ENCODE data around the gene ETFDH. TPM values are rescaled to one million over a fixed set of nuclear protein-coding genes. Genes with fewer than 3 reads are reported as not detected.

Gene ETFDH
- polyA plus RNA-seq, 1 donor from 2014 or later, result 45.1 TPM

- H3K27ac ChIP-seq (ENCODE audit: low read length), result no peak overlapping the region
Measured at GRCh38 chr4:158738866-158739265, 66.8 kb downstream of the ETFDH start.

DNA sequence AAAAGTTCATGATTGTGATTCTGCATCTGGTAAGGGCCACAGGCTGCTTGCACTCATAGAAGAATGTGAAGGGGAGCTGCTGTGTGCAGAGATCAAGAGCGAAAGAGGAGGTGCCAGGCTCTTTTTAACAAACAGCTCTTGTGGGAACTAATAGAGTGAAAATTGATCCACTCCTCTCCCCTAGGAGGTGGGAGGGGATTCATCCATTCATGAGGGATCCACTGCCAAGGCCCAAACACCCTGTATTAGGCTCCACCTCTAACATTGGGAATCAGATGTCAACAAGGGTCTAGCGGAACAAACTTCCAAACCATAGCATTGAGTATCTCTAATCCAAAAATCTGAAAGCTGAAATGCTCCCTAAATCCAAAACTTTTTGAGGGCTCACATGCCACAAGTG, 67.5 kb downstream of the ETFDH start:
- H3F3A ChIP-seq (ENCODE audit: insufficient read depth, low read length, poor library complexity, severe bottlenecking), result no peaks in the 10 kb centered on the region
- H3K27ac ChIP-seq (ENCODE audit: low read length), result no peak overlapping the region
- no peak overlapping the region for H3K9ac ChIP-seq (ENCODE audit: low read length)
- H4K20me1 ChIP-seq (ENCODE audit: insufficient read depth), result no peaks in the 10 kb centered on the region
- TF ChIP-seq RAD21 (conservative IDR thresholded peaks at IDR 0.05) (no peak), MXI1 (conservative IDR thresholded peaks at IDR 0.05; ENCODE audit: poor library complexity, severe bottlenecking) (no peak), TAF1 (IDR thresholded peaks at IDR 0.05; ENCODE audit: low read depth) (no peak), EZH2 (IDR thresholded peaks at IDR 0.05; ENCODE audit: borderline replicate concordance, insufficient read depth, low read length, poor library complexity, severe bottlenecking) (no peak), POLR2AphosphoS5 (IDR thresholded peaks at IDR 0.05) (no peak), SMC3 (conservative IDR thresholded peaks at IDR 0.05; ENCODE audit: poor library complexity) (no peak), EP300 (conservative IDR thresholded peaks at IDR 0.05; ENCODE audit: poor library complexity, severe bottlenecking) (no peak)
- TF ChIP-seq, protein P1, sequence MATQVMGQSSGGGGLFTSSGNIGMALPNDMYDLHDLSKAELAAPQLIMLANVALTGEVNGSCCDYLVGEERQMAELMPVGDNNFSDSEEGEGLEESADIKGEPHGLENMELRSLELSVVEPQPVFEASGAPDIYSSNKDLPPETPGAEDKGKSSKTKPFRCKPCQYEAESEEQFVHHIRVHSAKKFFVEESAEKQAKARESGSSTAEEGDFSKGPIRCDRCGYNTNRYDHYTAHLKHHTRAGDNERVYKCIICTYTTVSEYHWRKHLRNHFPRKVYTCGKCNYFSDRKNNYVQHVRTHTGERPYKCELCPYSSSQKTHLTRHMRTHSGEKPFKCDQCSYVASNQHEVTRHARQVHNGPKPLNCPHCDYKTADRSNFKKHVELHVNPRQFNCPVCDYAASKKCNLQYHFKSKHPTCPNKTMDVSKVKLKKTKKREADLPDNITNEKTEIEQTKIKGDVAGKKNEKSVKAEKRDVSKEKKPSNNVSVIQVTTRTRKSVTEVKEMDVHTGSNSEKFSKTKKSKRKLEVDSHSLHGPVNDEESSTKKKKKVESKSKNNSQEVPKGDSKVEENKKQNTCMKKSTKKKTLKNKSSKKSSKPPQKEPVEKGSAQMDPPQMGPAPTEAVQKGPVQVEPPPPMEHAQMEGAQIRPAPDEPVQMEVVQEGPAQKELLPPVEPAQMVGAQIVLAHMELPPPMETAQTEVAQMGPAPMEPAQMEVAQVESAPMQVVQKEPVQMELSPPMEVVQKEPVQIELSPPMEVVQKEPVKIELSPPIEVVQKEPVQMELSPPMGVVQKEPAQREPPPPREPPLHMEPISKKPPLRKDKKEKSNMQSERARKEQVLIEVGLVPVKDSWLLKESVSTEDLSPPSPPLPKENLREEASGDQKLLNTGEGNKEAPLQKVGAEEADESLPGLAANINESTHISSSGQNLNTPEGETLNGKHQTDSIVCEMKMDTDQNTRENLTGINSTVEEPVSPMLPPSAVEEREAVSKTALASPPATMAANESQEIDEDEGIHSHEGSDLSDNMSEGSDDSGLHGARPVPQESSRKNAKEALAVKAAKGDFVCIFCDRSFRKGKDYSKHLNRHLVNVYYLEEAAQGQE (IDR thresholded peaks at IDR 0.05; ENCODE audit: borderline replicate concordance), result no peak
- TF ChIP-seq, protein P2, sequence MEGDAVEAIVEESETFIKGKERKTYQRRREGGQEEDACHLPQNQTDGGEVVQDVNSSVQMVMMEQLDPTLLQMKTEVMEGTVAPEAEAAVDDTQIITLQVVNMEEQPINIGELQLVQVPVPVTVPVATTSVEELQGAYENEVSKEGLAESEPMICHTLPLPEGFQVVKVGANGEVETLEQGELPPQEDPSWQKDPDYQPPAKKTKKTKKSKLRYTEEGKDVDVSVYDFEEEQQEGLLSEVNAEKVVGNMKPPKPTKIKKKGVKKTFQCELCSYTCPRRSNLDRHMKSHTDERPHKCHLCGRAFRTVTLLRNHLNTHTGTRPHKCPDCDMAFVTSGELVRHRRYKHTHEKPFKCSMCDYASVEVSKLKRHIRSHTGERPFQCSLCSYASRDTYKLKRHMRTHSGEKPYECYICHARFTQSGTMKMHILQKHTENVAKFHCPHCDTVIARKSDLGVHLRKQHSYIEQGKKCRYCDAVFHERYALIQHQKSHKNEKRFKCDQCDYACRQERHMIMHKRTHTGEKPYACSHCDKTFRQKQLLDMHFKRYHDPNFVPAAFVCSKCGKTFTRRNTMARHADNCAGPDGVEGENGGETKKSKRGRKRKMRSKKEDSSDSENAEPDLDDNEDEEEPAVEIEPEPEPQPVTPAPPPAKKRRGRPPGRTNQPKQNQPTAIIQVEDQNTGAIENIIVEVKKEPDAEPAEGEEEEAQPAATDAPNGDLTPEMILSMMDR (IDR thresholded peaks at IDR 0.05; ENCODE audit: poor library complexity, severe bottlenecking), result no peak
- no peaks in the 10 kb centered on the region for H3K36me3 ChIP-seq (ENCODE audit: insufficient read depth, low read length)
- no peak overlapping the region for H2AFZ ChIP-seq (ENCODE audit: low read depth, low read length)
- H3K4me2 ChIP-seq (ENCODE audit: low read length), result no peak overlapping the region
- no peaks in the 10 kb centered on the region for H3K9me2 ChIP-seq (ENCODE audit: insufficient read depth, low read length)
- no peaks in the 10 kb centered on the region for H3K79me2 ChIP-seq (replicated peaks; ENCODE audit: insufficient read depth, low read length)
- H3K27me3 ChIP-seq (ENCODE audit: insufficient read depth, low read depth, low read length), result no peaks in the 10 kb centered on the region
- no peak overlapping the region for H3K4me3 ChIP-seq (ENCODE audit: low read length)
- no peaks in the 10 kb centered on the region for H3K9me3 ChIP-seq (ENCODE audit: low read length)

More at GRCh38 chr4:158738866-158739265, 66.8 kb downstream of the ETFDH start:
- Histone ChIP-seq H3K36me3 (ENCODE audit: insufficient read depth, low read length) (no peaks in the 10 kb centered on the region), H3K4me3 (ENCODE audit: low read length) (no peak overlapping the region), H3K4me2 (ENCODE audit: low read length) (no peak overlapping the region), H3K9ac (ENCODE audit: low read length) (no peak overlapping the region), H3F3A (ENCODE audit: insufficient read depth, low read length, poor library complexity, severe bottlenecking) (no peaks in the 10 kb centered on the region), H3K9me3 (ENCODE audit: low read length) (no peaks in the 10 kb centered on the region), H3K9me2 (ENCODE audit: insufficient read depth, low read length) (no peaks in the 10 kb centered on the region), H4K20me1 (ENCODE audit: insufficient read depth) (no peaks in the 10 kb centered on the region), H3K79me2 (replicated peaks; ENCODE audit: insufficient read depth, low read length) (no peaks in the 10 kb centered on the region), H2AFZ (ENCODE audit: low read depth, low read length) (no peak overlapping the region), H3K27me3 (ENCODE audit: insufficient read depth, low read depth, low read length) (no peaks in the 10 kb centered on the region)
- TF ChIP-seq EP300 (conservative IDR thresholded peaks at IDR 0.05; ENCODE audit: poor library complexity, severe bottlenecking) (no peak), RAD21 (conservative IDR thresholded peaks at IDR 0.05) (no peak), MXI1 (conservative IDR thresholded peaks at IDR 0.05; ENCODE audit: poor library complexity, severe bottlenecking) (no peak), SMC3 (conservative IDR thresholded peaks at IDR 0.05; ENCODE audit: poor library complexity) (no peak), TAF1 (IDR thresholded peaks at IDR 0.05; ENCODE audit: low read depth) (no peak), EZH2 (IDR thresholded peaks at IDR 0.05; ENCODE audit: borderline replicate concordance, insufficient read depth, low read length, poor library complexity, severe bottlenecking) (no peak), POLR2AphosphoS5 (IDR thresholded peaks at IDR 0.05) (no peak)
- TF ChIP-seq, protein P1 (IDR thresholded peaks at IDR 0.05; ENCODE audit: borderline replicate concordance), result no peak
- TF ChIP-seq, protein P2 (IDR thresholded peaks at IDR 0.05; ENCODE audit: poor library complexity, severe bottlenecking), result no peak

All from neural cell (in vitro differentiated cells).